K562 (cell line): ENCODE measurements around the gene SOX15. TPM values are rescaled to one million over a fixed set of nuclear protein-coding genes. Genes with fewer than 3 reads are reported as not detected.

ENCODE experiments used
- BACH1 ChIP-seq: fragments of 200-800 bp; sonication (Bioruptor generic); IDR thresholded peaks from 2 replicates; pipeline ENCODE4 v1.6.1; 2016; ENCODE audit warnings: missing genetic modification characterization, missing compliant biosample characterization
- CCNT2 ChIP-seq: IDR thresholded peaks from 2 replicates; pipeline ENCODE4 v1.6.1; 2011; ENCODE audit warnings: borderline replicate concordance, low read depth, mild to moderate bottlenecking, moderate library complexity, mixed read lengths, low read length; ENCODE audit not compliant: insufficient read length; ENCODE audit errors: extremely low read depth
- ELF2 ChIP-seq: fragments of 250-450 bp; sonication (Bioruptor Pico); IDR thresholded peaks from 2 replicates; pipeline ENCODE4 v1.5.0; 2021; ENCODE audit warnings: mild to moderate bottlenecking
- ERF ChIP-seq: fragments of 450-650 bp; formaldehyde crosslinking; IDR thresholded peaks from 2 replicates; pipeline ENCODE4 v1.4.0; 2020; ENCODE audit warnings: mild to moderate bottlenecking, mixed read lengths
- EZH2 ChIP-seq: IDR thresholded peaks from 2 replicates; pipeline ENCODE4 v1.6.1; 2012; ENCODE audit warnings: low read depth, mild to moderate bottlenecking, inconsistent platforms, low read length, borderline replicate concordance
- FOXM1 ChIP-seq, 2 experiments: fragments of 450-650 bp in 1 of 2; sonication (generic) in 1 of 2; formaldehyde crosslinking in 1 of 2; IDR thresholded peaks; 2 replicates each; pipeline versions ENCODE4 v1.6.1 to v1.9.0; 2017 to 2022; ENCODE audit warnings: low read depth in 2 of 2, mild to moderate bottlenecking in 2 of 2, missing genetic modification reagents in 1 of 2, moderate library complexity in 1 of 2
- GTF2A2 ChIP-seq: IDR thresholded peaks from 2 replicates; pipeline ENCODE4 v1.6.1; 2016; ENCODE audit warnings: mild to moderate bottlenecking, missing genetic modification characterization, missing compliant biosample characterization
- KLF6 ChIP-seq: fragments of 250-450 bp; sonication (Bioruptor Pico); IDR thresholded peaks from 2 replicates; pipeline ENCODE4 v1.4.0; 2020; ENCODE audit warnings: mild to moderate bottlenecking, moderate library complexity, borderline replicate concordance
- MEF2D ChIP-seq: conservative IDR thresholded peaks from 2 replicates; pipeline ENCODE4 v1.6.1; 2016; ENCODE audit warnings: low read depth, missing genetic modification characterization, missing compliant biosample characterization
- PBX2 ChIP-seq, 2 experiments: IDR thresholded peaks in 1 of 2; conservative IDR thresholded peaks in 1 of 2; 2 replicates each; pipeline ENCODE4 v1.6.1; 2016; ENCODE audit warnings: low read depth in 2 of 2, mild to moderate bottlenecking in 1 of 2, missing compliant biosample characterization in 1 of 2, missing genetic modification characterization in 1 of 2, moderate library complexity in 1 of 2
- RBFOX2 ChIP-seq: fragments of 200-400 bp; formaldehyde crosslinking; IDR thresholded peaks from 2 replicates; pipeline ENCODE4 v1.6.1; 2017; ENCODE audit warnings: low read depth, mild to moderate bottlenecking, low read length, moderate library complexity
- RNF2 ChIP-seq: sonication (generic); IDR thresholded peaks from 2 replicates; pipeline ENCODE4 v1.6.1; 2016
- SIX5 ChIP-seq, 2 experiments: IDR thresholded peaks; 2 replicates each; pipeline ENCODE4 v1.6.1; 2011; ENCODE audit warnings: low read length in 2 of 2, borderline replicate concordance in 1 of 2, low read depth in 1 of 2, mild to moderate bottlenecking in 1 of 2, moderate library complexity in 1 of 2; ENCODE audit not compliant: insufficient read depth in 1 of 2
- SOX6 ChIP-seq: fragments of 450-650 bp; IDR thresholded peaks from 2 replicates; pipeline ENCODE4 v1.6.1; 2014; ENCODE audit warnings: mild to moderate bottlenecking
- ZMIZ1 ChIP-seq, 2 experiments: fragments of 150-350 bp in 1 of 2; IDR thresholded peaks; 2 replicates each; pipeline ENCODE4 v1.6.1; 2012 to 2016; ENCODE audit warnings: low read depth in 2 of 2, low read length in 2 of 2, mild to moderate bottlenecking in 1 of 2, moderate library complexity in 1 of 2
- ZNF561 ChIP-seq: fragments of 450-650 bp; formaldehyde crosslinking; conservative IDR thresholded peaks from 2 replicates; pipeline ENCODE4 v1.4.0; 2020; ENCODE audit warnings: mild to moderate bottlenecking, moderate library complexity
- polyA plus RNA-seq, 8 experiments: library from polyadenylated mRNA; depleted of rRNA in 4 of 8; stranded (reverse) in 5 of 8; unstranded in 3 of 8; fragments of >200 nt; fragmentation: Nextera tagmentation in 2 of 8; fragmentation: Illumina TruSeq in 1 of 8; extraction: Ambion mirVana in 2 of 8; extraction: Trizol in 1 of 8; gene quantifications; 2 replicates each; pipeline versions ENCODE4 v1.2.1 to v1.2.3, GENCODE V29; 2011 to 2014; ENCODE audit warnings: inconsistent platforms in 1 of 8, missing spikeins in 1 of 8
- total RNA-seq, 7 experiments: library from RNA; depleted of rRNA in 6 of 7; stranded (reverse); fragments of >200 nt in 6 of 7; fragmentation: Illumina TruSeq in 2 of 7; extraction: Trizol in 2 of 7; gene quantifications; 2 replicates each; pipeline versions ENCODE4 v1.2.1 to v1.2.3, GENCODE V29; 2011 to 2021; ENCODE audit warnings: low replicate concordance in 1 of 7

The SOX15 gene
- total and polyA plus RNA-seq, 9 of the 15 experiments (the other 6 are each of a cell fraction or from before 2014, with no cell fraction given), result 0.07 to 0.33 (median 0.19) TPM; not detected in 5

GRCh38 chr17:7583253-7584109 is 6.4 kb downstream of the SOX15 start, which contains the start of gene MPDU1 (continued):
- TF ChIP-seq ZMIZ1 (IDR thresholded peaks at IDR 0.05; ENCODE audit: low read depth in 2 of 2, low read length in 2 of 2) (0 out of 4 replicates have a peak, but pooled peaks of 1 of the 2 experiments have one; percentile 3), BACH1 (peak; percentile 71; the same call in 1 of the 2 replicates), EZH2 (no peak), KLF6 (CRISPR knock-in tag) (no peak), FOXM1 (IDR thresholded peaks at IDR 0.05; ENCODE audit: low read depth) (no peak), FOXM1 (CRISPR knock-in tag; IDR thresholded peaks at IDR 0.05; ENCODE audit: low read depth) (0 out of 2 replicates have a peak, but pooled peaks have one; percentile 67), MEF2D (peak; percentile 57; the same call in 1 of the 2 replicates), RBFOX2 (peak; percentile 90), GTF2A2 (tag) (no peak), CCNT2 (peak; percentile 62), PBX2 (CRISPR knock-in tag; IDR thresholded peaks at IDR 0.05; ENCODE audit: low read depth) (no peak), PBX2 (tag; conservative IDR thresholded peaks at IDR 0.05; ENCODE audit: low read depth) (peak; percentile 43), SIX5 (IDR thresholded peaks at IDR 0.05; ENCODE audit: borderline replicate concordance in 1 of 2, insufficient read depth in 1 of 2, low read depth in 1 of 2, low read length in 2 of 2) (peak in 1 of 2 experiments; percentile 40; a peak in 1 of 4 replicates), ERF (CRISPR knock-in tag) (0 out of 2 replicates have a peak, but pooled peaks have one; percentile 54), SOX6 (peak; percentile 34; the same call in 1 of the 2 replicates), ZNF561 (CRISPR knock-in tag) (no peak), RNF2 (peak; percentile 57; the same call in 1 of the 2 replicates), ELF2 (CRISPR knock-in tag) (peak; percentile 94)
